RWPE2 (cell line): ENCODE measurements around the gene ILKAP.

ENCODE experiments used
- ATAC-seq: fragments of 200-7000 bp; cut with Tn5 transposase; 3 replicates; pipeline ENCODE4 v1.9.1; 2021; ENCODE audit warnings: low read depth
- DNase-seq: peaks from one replicate; pipeline ENCODE4 v3.0.0-alpha.2; 2020; ENCODE audit warnings: low spot score
- H3K27ac ChIP-seq: fragments of 450-650 bp; 2 replicates; pipeline ENCODE4 v1.5.1; 2017; ENCODE audit warnings: mild to moderate bottlenecking; ENCODE audit not compliant: poor library complexity, severe bottlenecking
- H3K27me3 ChIP-seq: fragments of 250-450 bp; sonication (Bioruptor Pico); 2 replicates; pipeline ENCODE4 v1.5.1; 2021; ENCODE audit warnings: mild to moderate bottlenecking, moderate library complexity; ENCODE audit not compliant: insufficient read depth, poor library complexity, severe bottlenecking
- H3K36me3 ChIP-seq: fragments of 250-450 bp; sonication (Bioruptor Pico); 2 replicates; pipeline ENCODE4 v1.5.1; 2020; ENCODE audit warnings: low read depth, mild to moderate bottlenecking, moderate library complexity
- H3K4me1 ChIP-seq: fragments of 250-450 bp; sonication (Bioruptor Pico); 2 replicates; pipeline ENCODE4 v1.5.1; 2021; ENCODE audit warnings: mild to moderate bottlenecking, moderate library complexity; ENCODE audit not compliant: insufficient read depth, poor library complexity, severe bottlenecking
- H3K4me3 ChIP-seq: fragments of 250-450 bp; sonication (Bioruptor Pico); 2 replicates; pipeline ENCODE4 v1.5.1; 2021; ENCODE audit warnings: mild to moderate bottlenecking, moderate library complexity; ENCODE audit not compliant: severe bottlenecking
- H3K9me3 ChIP-seq: fragments of 250-450 bp; sonication (Bioruptor Pico); 2 replicates; pipeline ENCODE4 v1.5.1; 2021; ENCODE audit warnings: mild to moderate bottlenecking, moderate library complexity; ENCODE audit not compliant: severe bottlenecking
- TF ChIP-seq, protein P1 (sequence below): fragments of 450-650 bp; IDR thresholded peaks from one replicate; pipeline ENCODE4 v1.5.1; 2017; ENCODE audit warnings: mild to moderate bottlenecking, moderate library complexity; ENCODE audit not compliant: poor library complexity, severe bottlenecking

Gene ILKAP

GRCh38 chr2:238158509-238159070 lies 44.9 kb downstream of the ILKAP start, which contains the start of gene ERFE:
Gene ERFE (plus strand): TSS chr2:238158970. CDS start chr2:238159008, 38 bp downstream.
- Histone ChIP-seq H3K4me3 (peak within 1 kb of the TSS; percentile 86), H3K27me3 (peaks cover 8% of the 10 kb centered on the region), H3K27ac (no peak within 1 kb of the TSS), H3K36me3 (no peaks in the 10 kb centered on the region), H3K4me1 (peaks cover 3% of the 10 kb centered on the region), H3K9me3 (no peaks in the 10 kb centered on the region)
- DNase-seq (no peak), ATAC-seq (peak; percentile 43)
- TF ChIP-seq, protein P1, sequence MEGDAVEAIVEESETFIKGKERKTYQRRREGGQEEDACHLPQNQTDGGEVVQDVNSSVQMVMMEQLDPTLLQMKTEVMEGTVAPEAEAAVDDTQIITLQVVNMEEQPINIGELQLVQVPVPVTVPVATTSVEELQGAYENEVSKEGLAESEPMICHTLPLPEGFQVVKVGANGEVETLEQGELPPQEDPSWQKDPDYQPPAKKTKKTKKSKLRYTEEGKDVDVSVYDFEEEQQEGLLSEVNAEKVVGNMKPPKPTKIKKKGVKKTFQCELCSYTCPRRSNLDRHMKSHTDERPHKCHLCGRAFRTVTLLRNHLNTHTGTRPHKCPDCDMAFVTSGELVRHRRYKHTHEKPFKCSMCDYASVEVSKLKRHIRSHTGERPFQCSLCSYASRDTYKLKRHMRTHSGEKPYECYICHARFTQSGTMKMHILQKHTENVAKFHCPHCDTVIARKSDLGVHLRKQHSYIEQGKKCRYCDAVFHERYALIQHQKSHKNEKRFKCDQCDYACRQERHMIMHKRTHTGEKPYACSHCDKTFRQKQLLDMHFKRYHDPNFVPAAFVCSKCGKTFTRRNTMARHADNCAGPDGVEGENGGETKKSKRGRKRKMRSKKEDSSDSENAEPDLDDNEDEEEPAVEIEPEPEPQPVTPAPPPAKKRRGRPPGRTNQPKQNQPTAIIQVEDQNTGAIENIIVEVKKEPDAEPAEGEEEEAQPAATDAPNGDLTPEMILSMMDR: peak; percentile 71

GRCh38 chr2:238158018-238158508 lies 45.4 kb downstream of the ILKAP start:
- no peak for ATAC-seq
- TF ChIP-seq, protein P1: no peak
- H3K36me3 ChIP-seq: no peaks in the 10 kb centered on the region
- H3K4me3 ChIP-seq: no peak overlapping the region
- no peak overlapping the region for H3K27ac ChIP-seq
- H3K9me3 ChIP-seq: no peaks in the 10 kb centered on the region
- H3K4me1 ChIP-seq: peaks cover 3% of the 10 kb centered on the region
- H3K27me3 ChIP-seq: peaks cover 3% of the 10 kb centered on the region
- no peak for DNase-seq

- TF ChIP-seq, protein P1: no peak
- ATAC-seq (no peak), DNase-seq (no peak)
- H3K4me1 ChIP-seq: peaks cover 3% of the 10 kb centered on the region
- no peak overlapping the region for H3K27ac ChIP-seq
- H3K27me3 ChIP-seq: no peaks in the 10 kb centered on the region
- no peaks in the 10 kb centered on the region for H3K9me3 ChIP-seq
- H3K4me3 ChIP-seq: no peak overlapping the region
- no peaks in the 10 kb centered on the region for H3K36me3 ChIP-seq
These were observed 45.9 kb downstream of the ILKAP start for GRCh38 chr2:238157506-238158017.

DNA sequence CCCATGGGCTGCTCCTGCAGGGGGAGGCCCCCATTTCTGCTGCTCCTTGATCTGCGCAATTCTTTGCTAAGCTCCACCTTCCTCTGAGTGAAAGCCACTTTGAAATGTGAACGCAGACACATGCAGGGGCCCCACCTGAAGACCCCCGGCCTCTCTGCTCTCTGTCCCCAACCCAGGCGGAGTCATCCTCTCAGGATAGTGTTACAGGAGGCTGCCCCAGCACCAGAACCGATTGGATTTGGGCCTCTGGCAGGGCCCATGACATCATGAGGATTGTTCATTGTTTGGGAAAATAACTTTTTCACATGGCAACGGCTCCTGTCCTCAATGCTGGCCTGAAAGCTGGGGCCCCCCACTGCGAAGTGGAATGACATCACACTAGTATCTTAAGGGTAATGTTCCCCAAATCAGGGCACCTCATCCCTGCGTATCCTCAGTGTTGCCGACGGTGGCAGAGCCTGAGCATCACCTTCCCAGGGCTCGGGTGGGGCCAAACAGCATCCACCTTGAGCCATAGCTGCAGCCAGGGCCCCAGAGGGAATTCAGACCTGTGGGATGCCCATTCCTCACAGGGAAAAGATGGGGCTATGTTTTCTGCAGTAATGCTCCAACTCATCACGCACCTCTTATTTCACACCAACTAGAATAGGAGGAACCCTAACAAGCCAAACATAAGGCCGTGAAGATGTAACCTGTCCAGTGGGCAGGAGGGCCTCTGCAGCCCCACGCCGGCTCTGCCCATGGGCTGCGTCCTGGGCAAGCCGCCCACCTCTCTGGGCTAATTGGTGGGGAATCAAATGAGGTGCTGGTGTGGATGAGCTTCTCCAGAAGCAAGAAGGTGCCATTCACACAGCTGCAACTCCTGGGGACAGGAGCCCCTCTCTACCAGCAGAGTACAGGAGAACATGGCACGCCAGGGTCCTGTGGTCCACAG lies 47.5 kb downstream of the ILKAP start:
- H3K4me1 ChIP-seq: peaks cover 3% of the 10 kb centered on the region
- no peaks in the 10 kb centered on the region for H3K27me3 ChIP-seq
- H3K27ac ChIP-seq: no peak overlapping the region
- TF ChIP-seq, protein P1: no peak
- DNase-seq (no peak), ATAC-seq (no peak)
- H3K36me3 ChIP-seq: no peaks in the 10 kb centered on the region
- no peaks in the 10 kb centered on the region for H3K9me3 ChIP-seq
- H3K4me3 ChIP-seq: no peak overlapping the region
